ENCODE results near the gene FAM210A. TPM values are rescaled to one million over a fixed set of nuclear protein-coding genes. Genes with fewer than 3 reads are reported as not detected.

FAM210A gene
- total and polyA plus RNA-seq, 2 experiments from 2014 or later = 17.2 to 17.9 TPM

DNA sequence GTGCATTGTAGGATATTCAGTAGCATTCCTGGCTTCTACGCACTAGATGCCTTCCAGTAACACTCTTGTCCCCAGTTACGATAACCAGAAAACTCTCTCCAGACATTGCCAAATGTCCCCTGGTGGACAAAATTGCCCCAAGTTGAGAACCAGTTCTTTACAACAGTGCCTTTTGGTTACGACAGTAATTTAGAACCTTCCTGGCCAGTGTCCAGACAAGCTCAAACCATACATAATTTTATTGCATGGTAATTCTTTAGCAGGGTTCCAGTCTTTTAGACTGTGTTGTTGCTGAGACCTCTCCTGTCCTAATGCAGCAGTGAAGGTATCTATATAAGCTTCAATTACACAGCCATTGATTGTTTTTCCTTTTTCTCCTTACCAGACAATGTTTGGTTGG lies 20.3 kb upstream of the FAM210A start:
- Histone ChIP-seq H4K20me1 (replicated peaks; ENCODE audit: insufficient read depth) (no peaks in the 10 kb centered on the region; the same call in 1 of the 2 replicates), H3K4me1 (ENCODE audit: insufficient read depth) (no peaks in the 10 kb centered on the region), H3K27me3 (ENCODE audit: insufficient read depth) (no peaks in the 10 kb centered on the region), H3K79me2 (replicated peaks; ENCODE audit: insufficient read depth) (no peaks in the 10 kb centered on the region), H3K36me3 (ENCODE audit: insufficient read depth) (peaks cover 29% of the 10 kb centered on the region), H3K4me3 (no peak overlapping the region), H3K27ac (ENCODE audit: low read depth) (no peak overlapping the region), H3K4me2 (no peak overlapping the region), H3F3A (replicated peaks; ENCODE audit: low read depth) (no peaks in the 10 kb centered on the region), H2AFZ (no peak overlapping the region), H3K9me2 (ENCODE audit: insufficient read depth) (no peaks in the 10 kb centered on the region)
- Mint-ChIP-seq H3K4me1 (no peaks in the 10 kb centered on the region), H3K9me3 (no peaks in the 10 kb centered on the region), H3K27ac (no peak overlapping the region), H3K36me3 (ENCODE audit: low read depth) (peaks cover 73% of the 10 kb centered on the region), H3K4me3 (no peak overlapping the region), H3K27me3 (ENCODE audit: insufficient read depth, low read depth, poor library complexity) (no peaks in the 10 kb centered on the region)
- ATAC-seq (no peak), DNase-seq (ENCODE audit: low spot score) (no peak)
- TF ChIP-seq, protein P1, sequence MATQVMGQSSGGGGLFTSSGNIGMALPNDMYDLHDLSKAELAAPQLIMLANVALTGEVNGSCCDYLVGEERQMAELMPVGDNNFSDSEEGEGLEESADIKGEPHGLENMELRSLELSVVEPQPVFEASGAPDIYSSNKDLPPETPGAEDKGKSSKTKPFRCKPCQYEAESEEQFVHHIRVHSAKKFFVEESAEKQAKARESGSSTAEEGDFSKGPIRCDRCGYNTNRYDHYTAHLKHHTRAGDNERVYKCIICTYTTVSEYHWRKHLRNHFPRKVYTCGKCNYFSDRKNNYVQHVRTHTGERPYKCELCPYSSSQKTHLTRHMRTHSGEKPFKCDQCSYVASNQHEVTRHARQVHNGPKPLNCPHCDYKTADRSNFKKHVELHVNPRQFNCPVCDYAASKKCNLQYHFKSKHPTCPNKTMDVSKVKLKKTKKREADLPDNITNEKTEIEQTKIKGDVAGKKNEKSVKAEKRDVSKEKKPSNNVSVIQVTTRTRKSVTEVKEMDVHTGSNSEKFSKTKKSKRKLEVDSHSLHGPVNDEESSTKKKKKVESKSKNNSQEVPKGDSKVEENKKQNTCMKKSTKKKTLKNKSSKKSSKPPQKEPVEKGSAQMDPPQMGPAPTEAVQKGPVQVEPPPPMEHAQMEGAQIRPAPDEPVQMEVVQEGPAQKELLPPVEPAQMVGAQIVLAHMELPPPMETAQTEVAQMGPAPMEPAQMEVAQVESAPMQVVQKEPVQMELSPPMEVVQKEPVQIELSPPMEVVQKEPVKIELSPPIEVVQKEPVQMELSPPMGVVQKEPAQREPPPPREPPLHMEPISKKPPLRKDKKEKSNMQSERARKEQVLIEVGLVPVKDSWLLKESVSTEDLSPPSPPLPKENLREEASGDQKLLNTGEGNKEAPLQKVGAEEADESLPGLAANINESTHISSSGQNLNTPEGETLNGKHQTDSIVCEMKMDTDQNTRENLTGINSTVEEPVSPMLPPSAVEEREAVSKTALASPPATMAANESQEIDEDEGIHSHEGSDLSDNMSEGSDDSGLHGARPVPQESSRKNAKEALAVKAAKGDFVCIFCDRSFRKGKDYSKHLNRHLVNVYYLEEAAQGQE (IDR thresholded peaks at IDR 0.05; ENCODE audit: unreplicated experiment) = no peak
- TF ChIP-seq ETS1 (IDR thresholded peaks at IDR 0.05) (no peak), EZH2phosphoT487 (IDR thresholded peaks at IDR 0.05; ENCODE audit: unreplicated experiment) (no peak), ZNF331 (CRISPR knock-in tag; IDR thresholded peaks at IDR 0.05; ENCODE audit: low read depth) (no peak), STAT1 (IDR thresholded peaks at IDR 0.05; ENCODE audit: unreplicated experiment) (no peak), ZNF114 (CRISPR knock-in tag; IDR thresholded peaks at IDR 0.05) (no peak), POLR2AphosphoS5 (IDR thresholded peaks at IDR 0.05; ENCODE audit: low read depth) (no peak), NANOG (IDR thresholded peaks at IDR 0.05; ENCODE audit: borderline replicate concordance) (no peak), EZH2 (IDR thresholded peaks at IDR 0.05; ENCODE audit: low read depth, unreplicated experiment) (no peak), ZNF462 (CRISPR knock-in tag; IDR thresholded peaks at IDR 0.05) (no peak), JUNB (IDR thresholded peaks at IDR 0.05; ENCODE audit: unreplicated experiment) (no peak)
- TF ChIP-seq, protein P2, sequence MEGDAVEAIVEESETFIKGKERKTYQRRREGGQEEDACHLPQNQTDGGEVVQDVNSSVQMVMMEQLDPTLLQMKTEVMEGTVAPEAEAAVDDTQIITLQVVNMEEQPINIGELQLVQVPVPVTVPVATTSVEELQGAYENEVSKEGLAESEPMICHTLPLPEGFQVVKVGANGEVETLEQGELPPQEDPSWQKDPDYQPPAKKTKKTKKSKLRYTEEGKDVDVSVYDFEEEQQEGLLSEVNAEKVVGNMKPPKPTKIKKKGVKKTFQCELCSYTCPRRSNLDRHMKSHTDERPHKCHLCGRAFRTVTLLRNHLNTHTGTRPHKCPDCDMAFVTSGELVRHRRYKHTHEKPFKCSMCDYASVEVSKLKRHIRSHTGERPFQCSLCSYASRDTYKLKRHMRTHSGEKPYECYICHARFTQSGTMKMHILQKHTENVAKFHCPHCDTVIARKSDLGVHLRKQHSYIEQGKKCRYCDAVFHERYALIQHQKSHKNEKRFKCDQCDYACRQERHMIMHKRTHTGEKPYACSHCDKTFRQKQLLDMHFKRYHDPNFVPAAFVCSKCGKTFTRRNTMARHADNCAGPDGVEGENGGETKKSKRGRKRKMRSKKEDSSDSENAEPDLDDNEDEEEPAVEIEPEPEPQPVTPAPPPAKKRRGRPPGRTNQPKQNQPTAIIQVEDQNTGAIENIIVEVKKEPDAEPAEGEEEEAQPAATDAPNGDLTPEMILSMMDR (conservative IDR thresholded peaks at IDR 0.05; ENCODE audit: low read depth in 2 of 2) = no peak

All from GM23338 (cell line).